ENCODE results near the gene PDF. TPM values are rescaled to one million over a fixed set of nuclear protein-coding genes. Genes with fewer than 3 reads are reported as not detected.

The PDF gene
- polyA plus RNA-seq, 1 donor = 6.8 TPM

DNA sequence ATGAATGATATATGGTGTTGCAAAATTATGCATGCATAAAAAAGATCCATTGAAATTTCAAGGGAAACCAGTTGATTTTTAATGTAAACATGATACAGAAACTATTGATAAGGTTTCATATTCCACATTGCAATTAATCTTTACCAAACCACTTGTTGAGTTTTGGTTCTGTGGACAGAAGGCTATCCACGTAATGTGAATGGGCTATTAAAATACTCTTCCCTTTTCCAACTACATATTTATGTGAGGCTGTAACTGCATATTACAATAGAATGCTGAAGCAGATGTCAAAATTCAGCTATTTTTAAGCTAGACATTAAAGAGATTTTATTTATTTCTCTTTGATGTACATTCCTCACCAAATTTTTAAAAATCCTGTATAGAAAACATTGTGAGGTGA, 53.0 kb downstream of the PDF start:
- no peak for DNase-seq (ENCODE audit: low read depth)

Other genes starting within 250 kb of the PDF start
- 2.2 TPM for gene HAS3, start 224.9 kb downstream of the PDF start, polyA plus RNA-seq (ENCODE audit: insufficient read length)
- gene CHTF8, start 198.0 kb downstream of the PDF start, polyA plus RNA-seq (ENCODE audit: insufficient read length) = 61.6 TPM
- gene UTP4, start 197.9 kb downstream of the PDF start, polyA plus RNA-seq (ENCODE audit: insufficient read length) = 33.7 TPM
- 13.4 TPM for gene SNTB2, start 143.4 kb downstream of the PDF start, polyA plus RNA-seq (ENCODE audit: insufficient read length)
- gene VPS4A, start 19.2 kb downstream of the PDF start, polyA plus RNA-seq (ENCODE audit: insufficient read length) = 38.7 TPM
- 24.2 TPM for gene COG8, start 9.0 kb upstream of the PDF start, polyA plus RNA-seq (ENCODE audit: insufficient read length)
- gene NIP7, start 9.2 kb upstream of the PDF start, polyA plus RNA-seq (ENCODE audit: insufficient read length) = 18.8 TPM
- 1.5 TPM for gene TMED6, start 21.2 kb upstream of the PDF start, polyA plus RNA-seq (ENCODE audit: insufficient read length)
- gene TERF2, start 55.4 kb upstream of the PDF start, polyA plus RNA-seq (ENCODE audit: insufficient read length) = 31.9 TPM
- 64.1 TPM for gene CYB5B, start 94.0 kb upstream of the PDF start, polyA plus RNA-seq (ENCODE audit: insufficient read length)
- 15.2 TPM for gene NFAT5, start 235.4 kb upstream of the PDF start, polyA plus RNA-seq (ENCODE audit: insufficient read length)